Measurements from ENCODE around the gene MED20. TPM values are rescaled to one million over a fixed set of nuclear protein-coding genes. Genes with fewer than 3 reads are reported as not detected.

Gene MED20
- total and polyA plus RNA-seq, 10 of the 15 experiments (the other 5 are each of a cell fraction or from before 2014, with no cell fraction given) = 13.4 to 24.8 (median 17.9) TPM

DNA sequence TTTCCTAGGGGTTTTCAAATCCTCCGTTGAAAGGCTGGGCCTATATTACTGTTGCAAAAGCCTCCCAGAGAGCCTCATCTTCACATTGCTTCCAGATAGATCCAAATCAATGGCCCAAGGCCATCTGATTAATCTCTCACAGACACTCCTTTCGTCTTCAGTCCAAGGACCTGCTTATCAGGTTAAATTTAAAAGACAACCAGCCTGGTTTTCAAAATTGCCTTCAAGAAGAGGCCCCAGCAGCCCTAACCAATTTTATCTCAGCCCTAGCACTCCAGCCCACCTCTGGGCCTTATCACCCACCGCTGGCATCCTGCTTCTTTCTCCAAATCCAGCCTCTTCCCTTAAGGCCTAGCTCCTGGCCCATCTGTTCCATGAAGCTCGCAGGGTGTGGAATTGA lies 36.2 kb upstream of the MED20 start (continued):
- no peak for TF ChIP-seq CHD1 (IDR thresholded peaks at IDR 0.05; ENCODE audit: low read depth, low read length)
- TF ChIP-seq MYB (IDR thresholded peaks at IDR 0.05; ENCODE audit: borderline replicate concordance, low read depth, low read length) = no peak
- TF ChIP-seq ATF7 (IDR thresholded peaks at IDR 0.05; ENCODE audit: low read depth) = no peak
- TF ChIP-seq ZNF622 (IDR thresholded peaks at IDR 0.05) = no peak
- no peak for TF ChIP-seq CBX5 (IDR thresholded peaks at IDR 0.05; ENCODE audit: low read depth)
- no peak for TF ChIP-seq NFXL1 (IDR thresholded peaks at IDR 0.05; ENCODE audit: borderline replicate concordance)
- no peak for TF ChIP-seq SP1 (IDR thresholded peaks at IDR 0.05; ENCODE audit: low read depth, low read length)
- no peak for TF ChIP-seq MEF2A (IDR thresholded peaks at IDR 0.05; ENCODE audit: insufficient read depth, low read depth, low read length)
- TF ChIP-seq, protein P1, sequence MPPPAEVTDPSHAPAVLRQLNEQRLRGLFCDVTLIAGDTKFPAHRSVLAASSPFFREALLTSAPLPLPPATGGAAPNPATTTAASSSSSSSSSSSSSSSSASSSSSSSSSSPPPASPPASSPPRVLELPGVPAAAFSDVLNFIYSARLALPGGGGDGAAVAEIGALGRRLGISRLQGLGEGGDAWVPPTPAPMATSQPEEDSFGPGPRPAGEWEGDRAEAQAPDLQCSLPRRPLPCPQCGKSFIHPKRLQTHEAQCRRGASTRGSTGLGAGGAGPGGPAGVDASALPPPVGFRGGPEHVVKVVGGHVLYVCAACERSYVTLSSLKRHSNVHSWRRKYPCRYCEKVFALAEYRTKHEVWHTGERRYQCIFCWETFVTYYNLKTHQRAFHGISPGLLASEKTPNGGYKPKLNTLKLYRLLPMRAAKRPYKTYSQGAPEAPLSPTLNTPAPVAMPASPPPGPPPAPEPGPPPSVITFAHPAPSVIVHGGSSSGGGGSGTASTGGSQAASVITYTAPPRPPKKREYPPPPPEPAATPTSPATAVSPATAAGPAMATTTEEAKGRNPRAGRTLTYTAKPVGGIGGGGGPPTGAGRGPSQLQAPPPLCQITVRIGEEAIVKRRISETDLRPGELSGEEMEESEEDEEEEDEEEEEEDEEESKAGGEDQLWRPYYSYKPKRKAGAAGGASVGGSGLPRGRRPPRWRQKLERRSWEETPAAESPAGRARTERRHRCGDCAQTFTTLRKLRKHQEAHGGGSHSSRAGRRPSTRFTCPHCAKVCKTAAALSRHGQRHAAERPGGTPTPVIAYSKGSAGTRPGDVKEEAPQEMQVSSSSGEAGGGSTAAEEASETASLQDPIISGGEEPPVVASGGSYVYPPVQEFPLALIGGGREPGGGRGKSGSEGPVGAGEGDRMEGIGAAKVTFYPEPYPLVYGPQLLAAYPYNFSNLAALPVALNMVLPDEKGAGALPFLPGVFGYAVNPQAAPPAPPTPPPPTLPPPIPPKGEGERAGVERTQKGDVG (CRISPR knock-in tag; IDR thresholded peaks at IDR 0.05) = no peak
- TF ChIP-seq, protein P2, sequence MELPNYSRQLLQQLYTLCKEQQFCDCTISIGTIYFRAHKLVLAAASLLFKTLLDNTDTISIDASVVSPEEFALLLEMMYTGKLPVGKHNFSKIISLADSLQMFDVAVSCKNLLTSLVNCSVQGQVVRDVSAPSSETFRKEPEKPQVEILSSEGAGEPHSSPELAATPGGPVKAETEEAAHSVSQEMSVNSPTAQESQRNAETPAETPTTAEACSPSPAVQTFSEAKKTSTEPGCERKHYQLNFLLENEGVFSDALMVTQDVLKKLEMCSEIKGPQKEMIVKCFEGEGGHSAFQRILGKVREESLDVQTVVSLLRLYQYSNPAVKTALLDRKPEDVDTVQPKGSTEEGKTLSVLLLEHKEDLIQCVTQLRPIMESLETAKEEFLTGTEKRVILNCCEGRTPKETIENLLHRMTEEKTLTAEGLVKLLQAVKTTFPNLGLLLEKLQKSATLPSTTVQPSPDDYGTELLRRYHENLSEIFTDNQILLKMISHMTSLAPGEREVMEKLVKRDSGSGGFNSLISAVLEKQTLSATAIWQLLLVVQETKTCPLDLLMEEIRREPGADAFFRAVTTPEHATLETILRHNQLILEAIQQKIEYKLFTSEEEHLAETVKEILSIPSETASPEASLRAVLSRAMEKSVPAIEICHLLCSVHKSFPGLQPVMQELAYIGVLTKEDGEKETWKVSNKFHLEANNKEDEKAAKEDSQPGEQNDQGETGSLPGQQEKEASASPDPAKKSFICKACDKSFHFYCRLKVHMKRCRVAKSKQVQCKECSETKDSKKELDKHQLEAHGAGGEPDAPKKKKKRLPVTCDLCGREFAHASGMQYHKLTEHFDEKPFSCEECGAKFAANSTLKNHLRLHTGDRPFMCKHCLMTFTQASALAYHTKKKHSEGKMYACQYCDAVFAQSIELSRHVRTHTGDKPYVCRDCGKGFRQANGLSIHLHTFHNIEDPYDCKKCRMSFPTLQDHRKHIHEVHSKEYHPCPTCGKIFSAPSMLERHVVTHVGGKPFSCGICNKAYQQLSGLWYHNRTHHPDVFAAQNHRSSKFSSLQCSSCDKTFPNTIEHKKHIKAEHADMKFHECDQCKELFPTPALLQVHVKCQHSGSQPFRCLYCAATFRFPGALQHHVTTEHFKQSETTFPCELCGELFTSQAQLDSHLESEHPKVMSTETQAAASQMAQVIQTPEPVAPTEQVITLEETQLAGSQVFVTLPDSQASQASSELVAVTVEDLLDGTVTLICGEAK (IDR thresholded peaks at IDR 0.05; ENCODE audit: borderline replicate concordance) = no peak

Measured in GM12878 (cell line).